Astrocyte (in vitro differentiated cells and primary cell): ENCODE measurements around the gene IL4R.

Experiments
- CTCF ChIP-seq: IDR thresholded peaks from 2 replicates; pipeline ENCODE4 v1.5.1; 2011; ENCODE audit warnings: low read depth, mild to moderate bottlenecking, inconsistent platforms, low read length, moderate library complexity; ENCODE audit not compliant: insufficient read depth
- EZH2 ChIP-seq: IDR thresholded peaks from 2 replicates; pipeline ENCODE4 v1.6.1; 2012; ENCODE audit warnings: mild to moderate bottlenecking, low read length, inconsistent platforms; ENCODE audit not compliant: insufficient read depth

- TF ChIP-seq CTCF (no peak), EZH2 (no peak)
These were observed 18.3 kb downstream of the IL4R start for GRCh38 chr16:27332105-27332504.
